HEK293 (cell line): ENCODE data around the gene FAM234B.

Experiments
- GLI4 ChIP-seq: fragments of 450-650 bp; formaldehyde crosslinking; IDR thresholded peaks from 2 replicates; pipeline ENCODE4 v1.5.1; 2016; ENCODE audit warnings: missing biosample characterization, missing genetic modification characterization
- ZNF426 ChIP-seq: fragments of 450-650 bp; formaldehyde crosslinking; IDR thresholded peaks from 2 replicates; pipeline ENCODE4 v1.5.1; 2017; ENCODE audit warnings: missing biosample characterization, missing genetic modification characterization, mild to moderate bottlenecking, inconsistent platforms, moderate library complexity
- ZNF571 ChIP-seq: fragments of 450-650 bp; formaldehyde crosslinking; IDR thresholded peaks from 2 replicates; pipeline ENCODE4 v1.5.0; 2017; ENCODE audit warnings: missing biosample characterization, missing genetic modification characterization
- TF ChIP-seq, protein P1 (sequence below): fragments of 450-650 bp; formaldehyde crosslinking; IDR thresholded peaks from 2 replicates; pipeline ENCODE4 v1.5.1; 2016; ENCODE audit warnings: missing biosample characterization, missing genetic modification characterization

DNA sequence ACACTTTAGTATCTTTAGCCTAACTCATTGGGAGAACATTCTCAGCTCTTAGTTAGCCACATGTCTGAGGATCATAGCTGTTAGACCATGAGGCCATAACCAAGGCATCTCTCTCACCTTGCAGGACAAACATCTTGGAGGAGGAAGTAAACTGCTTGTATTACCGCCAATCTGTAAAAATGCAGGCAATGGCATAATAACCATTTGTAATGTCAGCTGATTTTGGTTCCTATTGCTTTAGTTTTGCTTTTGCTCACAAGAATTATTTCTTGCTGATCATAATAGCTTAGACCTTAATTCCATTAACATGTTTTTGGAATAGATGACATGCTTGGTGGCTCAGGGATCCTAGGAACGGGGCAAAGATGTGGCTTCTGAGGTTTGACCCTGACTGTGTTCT is 75.6 kb downstream of the FAM234B start:
- TF ChIP-seq ZNF426: no peak
- no peak for TF ChIP-seq GLI4 (tag by site-specific recombination)
- TF ChIP-seq, protein P1, sequence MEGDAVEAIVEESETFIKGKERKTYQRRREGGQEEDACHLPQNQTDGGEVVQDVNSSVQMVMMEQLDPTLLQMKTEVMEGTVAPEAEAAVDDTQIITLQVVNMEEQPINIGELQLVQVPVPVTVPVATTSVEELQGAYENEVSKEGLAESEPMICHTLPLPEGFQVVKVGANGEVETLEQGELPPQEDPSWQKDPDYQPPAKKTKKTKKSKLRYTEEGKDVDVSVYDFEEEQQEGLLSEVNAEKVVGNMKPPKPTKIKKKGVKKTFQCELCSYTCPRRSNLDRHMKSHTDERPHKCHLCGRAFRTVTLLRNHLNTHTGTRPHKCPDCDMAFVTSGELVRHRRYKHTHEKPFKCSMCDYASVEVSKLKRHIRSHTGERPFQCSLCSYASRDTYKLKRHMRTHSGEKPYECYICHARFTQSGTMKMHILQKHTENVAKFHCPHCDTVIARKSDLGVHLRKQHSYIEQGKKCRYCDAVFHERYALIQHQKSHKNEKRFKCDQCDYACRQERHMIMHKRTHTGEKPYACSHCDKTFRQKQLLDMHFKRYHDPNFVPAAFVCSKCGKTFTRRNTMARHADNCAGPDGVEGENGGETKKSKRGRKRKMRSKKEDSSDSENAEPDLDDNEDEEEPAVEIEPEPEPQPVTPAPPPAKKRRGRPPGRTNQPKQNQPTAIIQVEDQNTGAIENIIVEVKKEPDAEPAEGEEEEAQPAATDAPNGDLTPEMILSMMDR (tag by site-specific recombination): no peak
- no peak for TF ChIP-seq ZNF571 (tag by site-specific recombination)
